ENCODE data around the gene KCTD10. TPM values are rescaled to one million over a fixed set of nuclear protein-coding genes. Genes with fewer than 3 reads are reported as not detected.
"Not testable (repeated sequence)": the region's sequence is repeated elsewhere in the genome, so short reads cannot be mapped to it uniquely, and the experiment has no call there.

KCTD10 gene
- total and polyA plus RNA-seq, 7 donors, result 53.5 to 123 (median 82.8) TPM

- Histone ChIP-seq H3K27me3 (no peaks in the 10 kb centered on the region), H3K9me3 (no peaks in the 10 kb centered on the region), H3K4me1 (no peaks in the 10 kb centered on the region), H3K36me3 (no peaks in the 10 kb centered on the region), H3K27ac (no peak overlapping the region), H3K4me3 (no peak overlapping the region)
- TF ChIP-seq EP300 (IDR thresholded peaks at IDR 0.05), result no peak
- TF ChIP-seq CTCF (IDR thresholded peaks at IDR 0.05), result no peak
- TF ChIP-seq POLR2AphosphoS5 (IDR thresholded peaks at IDR 0.05), result no peak
- no peak for TF ChIP-seq POLR2A (IDR thresholded peaks at IDR 0.05)
- WGBS, 2 donors, result 52 to 55% methylated on average over 10 of the region's 10 CpGs
- intact Hi-C loops (cut with DNase I), result no loop called here
- no peak for DNase-seq
Measured at GRCh38 chr12:109422251-109422650, 54.8 kb downstream of the KCTD10 start.

DNA sequence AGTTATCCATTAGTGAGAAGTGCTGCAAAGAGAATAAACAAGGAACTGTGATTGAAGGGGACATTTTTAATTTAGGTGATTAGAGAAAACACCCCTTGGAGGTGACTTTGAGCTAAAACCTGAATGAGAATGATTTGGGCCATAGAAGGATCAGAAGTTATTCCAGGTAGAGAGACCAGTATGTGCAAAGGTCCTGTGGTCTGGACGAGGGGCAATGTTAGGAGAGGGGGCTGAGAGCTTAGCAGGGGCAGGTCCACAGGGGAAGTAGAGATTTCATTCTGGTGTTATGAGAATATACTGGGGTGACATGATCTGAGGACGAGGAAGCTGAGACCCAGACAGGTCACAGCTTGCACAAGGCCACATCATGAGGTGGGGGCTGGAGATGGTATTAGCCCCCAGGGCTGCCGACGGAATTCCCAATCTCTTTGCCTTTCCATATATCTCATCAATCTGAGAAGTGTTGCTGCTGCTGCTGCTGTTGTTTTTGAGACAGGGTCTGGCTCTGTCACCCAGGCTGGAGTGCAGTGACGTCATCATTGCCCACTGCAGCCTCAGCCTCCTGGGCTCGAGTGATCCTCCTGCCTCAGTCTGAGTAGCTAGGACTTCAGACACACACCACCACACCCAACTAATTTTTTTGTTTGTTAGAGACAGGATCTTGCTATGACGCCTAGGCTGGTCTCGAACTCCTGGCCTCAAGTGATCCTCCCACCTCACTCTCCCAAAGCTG, 55.6 kb downstream of the KCTD10 start:
- WGBS, 2 donors, result 70 to 82% methylated on average over 8 of the region's 8 CpGs
- intact Hi-C loops (cut with DNase I), result no loop called here
- Histone ChIP-seq H3K36me3 (no peaks in the 10 kb centered on the region), H3K27ac (no peak overlapping the region), H3K27me3 (no peaks in the 10 kb centered on the region), H3K4me1 (no peaks in the 10 kb centered on the region), H3K9me3 (no peaks in the 10 kb centered on the region), H3K4me3 (no peak overlapping the region)
- DNase-seq, result no peak
- no peak for TF ChIP-seq POLR2AphosphoS5 (IDR thresholded peaks at IDR 0.05)
- TF ChIP-seq POLR2A (IDR thresholded peaks at IDR 0.05), result no peak
- TF ChIP-seq EP300 (IDR thresholded peaks at IDR 0.05), result no peak
- no peak for TF ChIP-seq CTCF (IDR thresholded peaks at IDR 0.05)

GRCh38 chr12:109418848-109419480, 58.1 kb downstream of the KCTD10 start:
- no peaks in the 10 kb centered on the region for H3K27me3 ChIP-seq
- no peaks in the 10 kb centered on the region for H3K9me3 ChIP-seq
- no peak overlapping the region for H3K4me3 ChIP-seq
- H3K36me3 ChIP-seq, result no peaks in the 10 kb centered on the region
- intact Hi-C loops (cut with DNase I), result no loop called here
- DNase-seq, result no peak
- no peak overlapping the region for H3K27ac ChIP-seq
- no peaks in the 10 kb centered on the region for H3K4me1 ChIP-seq
- 39 to 67% methylated on average over 4 of the region's 4 CpGs for WGBS, 2 donors
- TF ChIP-seq POLR2AphosphoS5 (IDR thresholded peaks at IDR 0.05) (no peak), CTCF (IDR thresholded peaks at IDR 0.05) (no peak), EP300 (IDR thresholded peaks at IDR 0.05) (no peak), POLR2A (IDR thresholded peaks at IDR 0.05) (no peak)

GRCh38 chr12:109406147-109406546, 71.0 kb downstream of the KCTD10 start:
- DNase-seq; H3K9me3 ChIP-seq; H3K27me3 ChIP-seq; H3K36me3 ChIP-seq; H3K27ac ChIP-seq; H3K4me3 ChIP-seq; H3K4me1 ChIP-seq; intact Hi-C loops (cut with DNase I): not testable (repeated sequence)
- WGBS, 2 donors, result 94 to 98% methylated on average over 4 of the region's 4 CpGs

DNA sequence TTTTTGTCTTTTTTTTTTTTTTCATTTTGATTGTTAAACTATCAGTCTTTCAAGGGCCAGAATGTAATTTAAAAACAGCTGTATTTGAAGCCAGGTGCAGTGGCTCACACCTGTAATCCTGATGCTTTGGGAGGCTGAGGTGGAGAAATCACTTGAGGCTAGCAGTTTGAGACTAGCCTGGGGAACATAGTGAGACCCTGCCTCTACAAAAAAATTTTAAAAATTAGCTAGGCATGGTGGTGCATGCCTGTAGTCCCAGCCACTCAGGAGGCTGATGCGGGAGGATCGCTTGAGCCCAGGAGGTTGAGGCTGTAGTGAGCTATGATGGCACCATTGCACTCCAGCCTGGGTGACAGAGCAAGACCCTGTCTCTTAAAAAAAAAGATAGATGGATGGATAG, 72.3 kb downstream of the KCTD10 start:
- intact Hi-C loops (cut with DNase I); H3K27me3 ChIP-seq; H3K9me3 ChIP-seq; H3K36me3 ChIP-seq; DNase-seq; H3K4me3 ChIP-seq; H3K27ac ChIP-seq; H3K4me1 ChIP-seq: not testable (repeated sequence)
- WGBS, 2 donors, result 93 to 98% methylated on average over 2 of the region's 2 CpGs

Other genes starting within 250 kb of the KCTD10 start
- gene FOXN4, start 168.0 kb downstream of the KCTD10 start, total RNA-seq, result 1 to 10 TPM in 1 of 4 donors, under 1 TPM in 1, not detected in 2; 0.41 to 1.9 TPM
- gene FOXN4, start 168.0 kb downstream of the KCTD10 start, polyA plus RNA-seq, result under 1 TPM in 1 of 3 donors, not detected in 2; 0.06 TPM
- gene MYO1H, start 129.4 kb downstream of the KCTD10 start, total RNA-seq, result not detected
- gene MYO1H, start 129.4 kb downstream of the KCTD10 start, polyA plus RNA-seq, result under 1 TPM in 1 of 3 donors, not detected in 2; 0.07 TPM
- gene UBE3B, start 334 bp upstream of the KCTD10 start, total RNA-seq, result 10 to 100 TPM; 48.4 to 67.7 (median 56.2) TPM
- 10 to 100 TPM; 15.3 to 20.8 (median 16.2) TPM for gene UBE3B, start 334 bp upstream of the KCTD10 start, polyA plus RNA-seq
- gene MMAB, start 96.2 kb upstream of the KCTD10 start, total RNA-seq, result 10 to 100 TPM; 12.2 to 28.9 (median 23.5) TPM
- gene MMAB, start 96.2 kb upstream of the KCTD10 start, polyA plus RNA-seq, result 10 to 100 TPM; 36.6 to 79.6 (median 64.3) TPM
- gene MVK, start 96.5 kb upstream of the KCTD10 start, total RNA-seq, result 10 to 100 TPM in 3 of 4 donors, 1 to 10 TPM in 1; 9.1 to 14.8 (median 12.3) TPM
- gene MVK, start 96.5 kb upstream of the KCTD10 start, polyA plus RNA-seq, result 10 to 100 TPM; 13.8 to 40.8 (median 21.0) TPM
- gene FAM222A, start 236.5 kb upstream of the KCTD10 start, total RNA-seq, result 1 to 10 TPM; 1.1 to 3.3 (median 1.7) TPM
- 1 to 10 TPM; 1.2 to 2.2 (median 2.1) TPM for gene FAM222A, start 236.5 kb upstream of the KCTD10 start, polyA plus RNA-seq